HG02678 (cell line): ENCODE measurements around the gene DCC.
"Not testable (repeated sequence)": the region's sequence is repeated elsewhere in the genome, so short reads cannot be mapped to it uniquely, and the experiment has no call there.

Source experiments
- ATAC-seq: cut with Tn5 transposase; IDR thresholded peaks from one replicate; pipeline ENCODE4 v1.9.1; 2021; ENCODE audit warnings: mild to moderate bottlenecking, moderate library complexity; ENCODE audit not compliant: unreplicated experiment

DCC gene

DNA sequence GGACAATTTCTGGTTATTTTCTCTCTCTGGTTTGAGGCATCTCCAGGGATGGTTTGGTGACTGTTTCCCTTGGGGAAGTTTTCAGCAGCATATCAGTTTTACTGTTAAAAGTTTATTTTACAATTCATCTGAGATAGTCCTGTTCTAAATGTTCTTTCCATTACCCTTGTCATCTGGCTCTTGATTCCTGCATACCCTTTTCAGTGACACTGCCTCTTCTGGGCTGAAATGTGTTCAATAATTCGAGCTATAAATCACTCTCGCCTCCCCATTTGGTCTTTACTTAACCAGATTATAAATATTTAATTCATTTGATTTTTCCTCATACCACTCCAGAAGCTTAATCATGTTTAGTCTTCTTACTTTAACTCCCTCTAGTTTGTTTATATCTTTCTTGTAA is 9.5 kb downstream of the DCC start:
- no peak for ATAC-seq

DNA sequence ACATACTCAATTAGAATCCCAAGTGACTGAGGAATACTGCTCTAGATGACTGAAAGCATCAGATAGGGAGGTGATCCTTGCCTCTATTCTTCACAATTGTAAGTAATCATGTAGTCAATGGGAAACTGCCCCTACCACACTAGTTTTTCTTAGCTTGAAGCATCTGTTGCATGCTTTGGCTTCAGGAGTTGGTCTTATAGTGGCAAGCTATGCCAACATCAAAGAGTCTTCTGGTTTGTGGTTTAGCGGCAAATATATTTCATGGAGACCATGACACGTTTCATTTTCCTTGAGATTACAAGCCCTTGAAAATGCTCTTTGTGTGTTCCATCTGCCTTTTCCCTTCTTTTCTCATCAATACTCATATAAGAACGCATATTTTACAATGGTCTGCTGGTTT is 12.9 kb downstream of the DCC start:
- no peak for ATAC-seq

DNA sequence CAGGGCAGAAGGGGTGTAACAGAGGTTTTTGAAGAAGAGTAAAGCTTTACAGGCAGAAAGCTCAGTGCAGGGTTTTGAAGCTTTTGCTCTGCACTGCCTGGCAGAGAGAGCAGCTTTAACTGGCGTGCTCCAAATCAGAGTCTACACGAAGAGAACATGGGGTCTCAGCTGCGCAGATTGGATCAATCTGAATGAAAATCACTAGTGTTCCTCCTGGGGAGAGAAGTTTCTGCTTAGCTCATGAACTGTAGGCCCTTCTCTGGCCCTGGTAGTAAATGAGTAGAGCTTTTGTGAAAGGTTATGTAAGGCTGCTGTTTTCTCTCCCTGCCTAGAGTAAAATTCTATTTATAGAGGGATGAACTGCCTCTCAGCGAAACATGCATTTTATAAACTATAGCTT is 13.6 kb downstream of the DCC start:
- ATAC-seq: no peak

DNA sequence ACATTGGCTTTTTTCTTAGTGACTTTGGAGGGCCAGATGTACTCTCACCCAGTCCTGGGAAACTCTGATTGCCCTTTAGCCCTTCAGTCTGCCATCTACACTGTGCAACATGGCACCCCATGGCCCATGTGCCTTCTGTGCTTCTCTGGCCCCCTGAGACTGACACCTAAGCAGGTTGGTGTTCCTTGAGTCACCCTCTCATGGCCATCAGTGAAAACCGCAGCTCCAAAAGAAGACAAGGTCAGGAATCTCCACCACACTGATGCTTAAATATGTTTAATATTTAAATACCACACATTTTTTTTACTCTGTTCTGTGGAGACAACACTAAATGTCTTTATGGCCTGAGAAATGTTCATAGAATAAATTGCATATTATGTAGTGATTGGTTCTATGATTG is 23.9 kb downstream of the DCC start:
- ATAC-seq: no peak

DNA sequence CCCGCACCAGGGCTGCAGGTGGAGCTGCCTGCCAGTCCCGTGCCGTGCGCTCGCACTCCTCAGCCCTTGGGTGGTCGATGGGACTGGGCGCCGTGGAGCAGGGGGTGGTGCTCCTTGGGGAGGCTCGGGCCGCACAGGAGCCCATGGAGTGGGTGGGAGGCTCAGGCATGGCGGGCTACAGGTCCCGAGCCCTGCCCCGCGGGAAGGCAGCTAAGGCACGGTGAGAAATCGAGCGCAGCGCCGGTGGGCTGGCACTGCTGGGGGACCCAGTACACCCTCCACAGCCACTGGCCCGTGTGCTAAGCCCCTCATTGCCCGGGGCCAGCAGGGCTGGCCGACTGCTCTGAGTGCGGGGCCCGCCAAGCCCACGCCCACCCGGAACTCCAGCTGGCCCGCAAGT is 26.9 kb downstream of the DCC start:
- not testable (repeated sequence) for ATAC-seq

DNA sequence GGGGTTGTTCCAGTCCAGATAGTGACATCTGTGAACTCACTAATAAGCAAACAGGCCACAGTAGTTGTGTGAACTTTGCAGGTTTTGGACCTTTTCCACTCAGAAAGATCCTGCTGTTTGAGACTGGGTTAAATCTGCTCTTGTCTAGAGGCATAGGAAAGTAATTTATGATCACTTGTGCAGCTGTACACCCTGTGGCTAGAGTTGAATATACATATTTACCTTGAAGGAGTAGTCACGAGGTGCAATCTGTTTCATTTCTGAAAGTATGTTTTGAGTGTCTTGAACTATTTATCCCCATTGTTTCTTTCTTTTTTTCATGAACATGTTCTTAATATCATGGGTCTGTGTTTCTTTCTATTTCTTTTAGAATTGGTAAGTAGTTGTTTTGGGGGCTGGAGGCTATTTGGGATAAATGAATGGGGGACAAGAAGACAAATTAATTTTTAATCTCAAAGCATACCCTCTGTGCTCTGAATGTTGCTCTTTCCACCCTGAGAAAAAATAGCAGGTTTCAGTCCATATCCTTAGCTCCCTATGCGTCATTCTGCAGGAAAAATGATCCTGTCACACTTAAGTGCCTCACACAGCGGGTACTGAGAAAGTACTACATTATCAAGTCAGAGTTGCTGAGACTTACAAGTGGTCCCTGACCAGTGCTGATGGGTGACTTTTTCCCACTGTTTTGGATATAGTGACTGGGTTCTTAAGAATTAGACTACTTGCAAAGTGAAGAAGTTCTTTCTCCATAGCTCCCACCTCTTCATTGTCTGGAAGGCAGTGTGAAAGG is 28.2 kb downstream of the DCC start:
- ATAC-seq: no peak

DNA sequence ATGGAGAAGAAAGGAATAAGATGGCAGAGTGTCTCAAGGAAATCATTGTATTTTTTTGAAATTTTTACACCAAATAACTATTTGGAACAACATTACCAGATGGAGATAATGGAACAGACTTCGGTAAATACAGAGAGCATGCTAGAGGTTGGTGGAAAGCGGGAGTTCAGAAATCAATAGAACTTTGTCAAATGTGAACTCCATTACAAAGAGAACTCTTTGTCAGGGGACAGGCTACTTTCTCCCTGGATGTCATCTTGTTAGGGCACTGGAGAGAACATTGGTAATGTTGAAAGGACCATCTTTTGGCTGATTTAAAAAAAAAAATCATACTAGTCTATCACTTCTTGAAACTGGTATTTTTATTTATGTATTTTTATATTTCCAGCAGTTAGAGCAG is 30.8 kb downstream of the DCC start:
- no peak for ATAC-seq

DNA sequence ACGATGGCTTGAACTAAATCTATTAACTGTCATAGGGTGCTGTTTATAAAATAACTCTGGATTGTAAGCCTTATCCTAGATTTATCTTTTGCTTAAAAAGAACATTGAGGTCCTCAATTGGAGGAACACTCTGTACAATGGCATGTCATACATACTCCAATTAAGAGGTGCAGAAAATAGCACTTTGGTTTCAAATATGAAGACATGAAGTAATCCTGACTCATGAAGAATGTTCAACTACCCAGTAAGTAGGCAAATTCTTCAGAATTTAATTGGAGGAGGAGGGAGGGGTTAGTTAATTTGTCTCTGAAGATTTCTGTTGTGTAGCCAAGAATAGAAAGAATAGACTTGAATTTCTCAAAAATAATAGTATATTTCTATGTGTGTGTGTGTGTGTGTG is 36.1 kb downstream of the DCC start:
- ATAC-seq: no peak

DNA sequence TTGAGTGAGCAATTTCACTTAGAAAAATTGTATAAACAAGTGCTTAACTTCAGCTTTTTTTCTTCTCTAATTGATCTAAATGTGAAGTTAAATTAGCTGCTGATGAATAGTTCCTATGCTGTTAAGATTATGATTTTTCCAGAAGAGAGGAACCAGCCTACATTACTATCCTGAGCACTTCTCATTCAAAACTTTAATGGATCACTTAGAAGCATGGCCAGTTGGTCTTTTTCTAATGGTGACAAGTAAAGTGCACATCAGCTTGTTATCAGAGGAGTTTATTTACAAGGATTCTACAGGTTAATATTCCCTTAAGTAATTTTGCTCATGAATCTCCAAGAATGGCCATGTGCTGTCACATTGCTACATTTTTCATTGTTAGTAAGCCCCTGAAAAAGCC is 37.1 kb downstream of the DCC start:
- ATAC-seq: no peak

DNA sequence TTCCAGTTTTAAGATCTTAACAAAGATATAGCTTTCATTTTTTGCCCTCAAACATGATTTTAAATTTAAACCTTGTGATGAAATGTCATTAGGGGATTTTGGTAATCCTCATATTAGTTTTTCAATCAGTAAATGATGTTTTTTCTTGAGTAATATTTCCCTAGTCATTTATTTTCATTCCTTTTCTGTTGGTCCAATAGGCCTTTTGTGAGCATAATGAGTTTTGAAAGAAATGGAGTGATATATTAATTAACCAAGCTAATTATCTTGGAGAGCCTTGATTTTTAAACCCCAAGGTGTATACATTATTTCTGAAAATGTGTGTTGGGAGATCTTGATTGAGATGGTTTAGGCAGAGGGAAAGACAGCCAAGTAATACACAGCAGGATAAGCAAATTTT is 46.3 kb downstream of the DCC start:
- no peak for ATAC-seq

DNA sequence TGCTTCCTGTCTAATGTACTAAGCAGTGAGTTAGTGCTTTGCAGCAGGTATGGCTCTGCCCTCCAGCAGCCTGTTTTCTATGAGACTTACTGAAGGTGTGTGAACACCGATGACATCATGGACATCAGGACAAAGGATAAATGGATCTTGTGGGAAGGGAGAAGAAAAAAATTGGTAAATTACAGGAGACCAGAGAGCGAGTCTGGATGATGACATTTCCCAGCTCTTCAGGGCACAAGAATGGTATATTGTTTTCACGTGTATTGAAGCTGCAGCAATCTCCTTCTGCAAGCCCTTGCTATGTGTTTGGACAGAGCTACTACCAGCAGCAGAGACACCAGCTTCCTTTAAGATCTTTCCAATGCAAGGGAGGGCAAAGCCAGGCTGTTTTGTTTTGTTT is 47.2 kb downstream of the DCC start:
- ATAC-seq: no peak

DNA sequence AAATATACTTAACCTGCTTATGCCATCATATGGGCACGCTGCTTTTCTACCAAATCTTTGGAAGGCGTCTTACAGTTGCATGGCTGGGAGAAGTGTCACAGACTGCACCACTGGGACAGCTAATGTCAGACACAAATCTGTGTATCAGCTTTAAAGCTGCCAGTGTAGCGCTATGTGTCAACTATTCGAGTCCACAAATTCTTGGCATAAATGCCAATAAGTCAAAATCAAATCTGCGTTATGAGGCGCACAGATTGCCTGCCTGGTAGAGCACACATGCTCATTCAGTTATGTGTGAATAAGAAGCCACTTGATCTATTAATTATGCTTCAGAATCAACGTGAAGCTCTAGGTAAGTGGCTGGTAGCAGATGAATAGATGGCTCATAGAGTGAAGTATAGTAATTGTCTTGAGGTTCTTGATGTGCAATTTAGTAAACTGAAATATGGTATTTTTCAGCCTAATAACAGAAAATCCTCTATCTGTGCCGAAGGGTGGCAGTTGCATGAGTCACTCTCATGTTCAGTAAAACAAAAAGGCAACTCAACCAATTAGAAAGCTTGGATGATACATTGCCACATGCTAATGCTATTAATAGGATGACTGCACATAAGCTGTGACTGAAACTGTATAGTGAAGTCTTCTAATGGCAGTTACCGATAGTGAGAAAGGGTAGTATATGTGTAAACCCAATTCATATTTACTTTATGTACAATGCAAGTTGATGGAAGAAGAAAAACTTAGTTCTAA is 52.0 kb downstream of the DCC start:
- ATAC-seq: peak; percentile 36

DNA sequence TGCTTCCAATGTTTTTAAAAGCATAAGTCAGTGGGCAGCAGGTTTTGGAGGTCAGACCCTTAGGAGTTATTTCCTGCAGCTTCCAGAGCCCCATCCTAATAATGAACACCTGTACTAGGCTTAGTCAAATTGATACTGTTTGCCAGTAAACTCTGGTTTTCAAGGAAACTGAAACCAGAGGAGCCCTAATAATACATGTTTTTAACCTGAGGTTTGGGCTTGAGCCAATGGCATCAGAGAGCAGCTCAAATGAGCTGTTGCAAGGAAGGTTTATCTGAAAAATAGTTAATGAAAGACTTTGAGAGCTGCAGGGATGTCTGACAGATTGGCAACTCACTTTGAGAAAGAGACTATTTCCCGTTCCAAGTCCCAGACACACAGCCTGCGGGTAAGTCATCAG is 54.6 kb downstream of the DCC start:
- ATAC-seq: peak; percentile 49

DNA sequence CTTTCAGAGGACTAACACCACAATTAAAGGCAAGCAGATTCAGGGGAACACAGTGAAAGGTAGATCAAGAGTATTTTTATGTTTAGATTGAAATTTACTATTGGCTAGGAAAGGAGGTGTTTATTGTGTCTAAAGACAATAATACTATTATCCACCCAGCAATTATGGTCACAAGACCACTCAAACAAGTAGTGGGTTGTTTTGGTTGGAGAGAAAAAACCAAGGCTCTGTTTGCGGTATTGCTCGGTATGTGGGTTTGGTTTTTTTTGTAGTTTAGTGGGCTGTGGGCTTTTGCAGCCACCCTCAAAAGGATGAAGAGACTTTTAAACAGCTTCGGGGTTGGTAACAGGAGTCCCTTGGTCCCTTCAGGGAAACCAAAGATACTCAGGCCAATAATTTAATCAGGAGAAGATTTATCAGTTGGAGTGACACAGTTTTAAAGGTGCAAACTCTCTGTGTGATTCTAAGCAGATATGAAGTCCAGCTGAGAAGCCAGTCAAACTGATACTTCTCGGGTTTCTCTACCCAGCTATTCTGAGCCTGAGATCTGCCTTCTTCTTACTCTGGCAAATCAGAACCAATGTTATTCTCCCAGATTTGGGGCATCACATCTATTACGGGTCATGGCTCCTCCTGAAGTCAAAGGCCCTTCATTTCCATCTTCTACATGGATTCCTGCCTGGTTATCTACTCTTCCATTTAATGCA is 55.3 kb downstream of the DCC start:
- peak; percentile 60 for ATAC-seq

DNA sequence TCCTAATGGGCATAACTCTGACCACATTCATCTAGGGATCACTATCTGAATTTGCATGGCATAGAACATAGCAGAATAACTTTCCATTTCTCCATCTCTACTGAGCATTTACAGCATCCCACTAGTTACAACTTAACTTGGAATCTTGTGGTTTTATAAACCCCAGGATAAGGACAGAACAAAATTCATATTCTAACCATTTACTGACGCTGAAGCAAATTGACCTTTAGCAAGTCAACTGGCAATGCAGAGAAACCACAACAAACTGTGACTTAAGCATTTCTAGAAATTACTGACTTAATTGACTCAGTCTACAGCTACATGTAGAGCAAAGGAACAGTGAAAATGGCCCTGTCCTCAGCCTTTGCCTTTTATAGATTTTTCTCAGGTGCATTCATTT is 61.2 kb downstream of the DCC start:
- ATAC-seq: no peak

DNA sequence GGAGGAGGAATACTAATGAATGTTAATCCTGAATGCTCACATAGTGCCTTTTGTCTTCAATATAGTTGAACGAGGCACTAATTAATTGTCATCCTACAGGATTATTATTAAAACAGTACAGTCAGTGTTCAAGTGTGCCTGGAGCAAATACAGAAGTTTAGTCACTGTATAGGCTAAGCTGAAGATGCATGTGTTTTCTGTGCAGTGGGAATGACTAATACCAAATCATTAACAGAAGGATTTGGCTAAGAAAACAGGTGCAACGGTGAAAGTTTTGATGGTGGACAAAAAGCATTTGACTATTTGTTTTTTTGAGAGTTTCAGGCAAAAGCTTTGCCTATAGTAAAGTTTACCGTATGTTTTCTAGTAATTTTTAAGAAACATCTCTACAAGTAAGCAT is 62.8 kb downstream of the DCC start:
- ATAC-seq: no peak

DNA sequence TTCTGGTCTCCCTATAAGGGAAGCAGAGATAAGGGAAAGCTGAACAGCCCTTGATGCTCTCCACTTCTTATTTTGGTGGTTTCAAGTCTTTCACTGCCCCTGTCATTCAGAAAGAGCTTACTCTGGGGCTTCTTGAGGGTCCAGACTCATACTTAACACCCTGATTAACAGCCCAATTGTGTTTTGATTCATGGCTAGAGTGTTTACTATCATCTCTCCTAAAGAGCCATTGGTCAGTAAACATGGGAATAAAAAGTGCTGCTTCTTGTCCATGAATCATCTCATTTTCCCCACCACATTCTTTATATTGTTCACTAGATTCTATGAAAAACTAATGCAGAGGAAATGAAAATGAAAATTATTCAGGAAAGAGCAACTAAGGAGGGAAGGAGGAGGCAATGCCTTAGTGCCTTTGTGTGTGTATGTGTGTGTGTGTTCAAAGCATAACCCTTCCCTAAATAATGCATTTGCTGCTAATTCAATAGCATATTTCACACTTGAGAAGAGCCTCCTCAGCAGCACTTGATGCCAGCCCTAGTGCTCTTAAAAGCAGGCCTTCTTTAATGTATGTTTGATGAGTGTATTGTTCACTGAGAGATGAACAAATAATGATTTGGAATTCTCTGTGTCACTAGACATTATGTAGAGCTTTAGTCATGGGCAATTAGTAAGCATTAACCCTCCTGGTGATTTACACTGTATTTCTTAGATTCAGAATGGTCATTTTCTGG is 63.5 kb downstream of the DCC start:
- no peak for ATAC-seq

DNA sequence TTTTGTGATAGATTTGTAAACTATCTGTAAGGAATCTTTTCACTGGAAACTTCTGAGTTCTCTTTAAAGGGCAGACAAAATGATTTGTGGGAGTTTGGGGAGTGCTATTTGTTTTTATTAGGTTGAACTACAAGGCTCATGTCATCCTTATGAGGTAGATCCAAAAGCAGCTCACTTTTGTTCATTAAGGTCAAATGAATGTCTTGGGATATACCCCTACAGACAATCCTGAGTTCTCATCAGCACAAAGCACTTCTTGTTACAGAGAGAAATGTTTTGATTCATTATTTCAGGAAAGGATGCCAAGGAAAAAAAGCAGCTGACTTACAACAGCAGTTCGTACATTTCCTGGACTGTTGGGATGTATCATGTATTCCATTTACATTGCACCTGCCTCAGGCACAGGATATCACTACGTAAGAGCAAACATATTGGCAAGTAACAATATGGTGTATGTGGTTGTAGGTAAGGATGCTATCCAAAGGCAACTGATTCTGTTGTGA is 68.9 kb downstream of the DCC start:
- ATAC-seq: no peak

DNA sequence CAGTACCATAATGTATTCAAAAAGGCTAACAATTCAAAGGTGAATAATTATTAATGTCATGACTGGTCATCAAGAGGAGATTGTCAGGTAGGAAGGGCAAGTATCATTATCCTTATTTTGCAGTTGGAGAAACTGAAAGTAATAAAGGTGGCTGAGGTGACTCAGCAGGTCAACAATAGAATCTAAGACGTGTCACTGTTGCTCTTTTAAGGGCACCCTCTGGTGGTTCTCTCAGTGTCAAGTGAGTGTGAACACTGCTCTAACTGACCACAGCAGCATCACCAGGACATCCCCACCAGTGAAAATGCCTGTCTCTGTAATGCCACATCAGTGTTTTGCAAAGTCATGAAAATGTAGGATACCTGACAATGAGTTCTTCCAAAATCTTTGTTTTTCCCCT is 69.7 kb downstream of the DCC start:
- ATAC-seq: peak; percentile 92

DNA sequence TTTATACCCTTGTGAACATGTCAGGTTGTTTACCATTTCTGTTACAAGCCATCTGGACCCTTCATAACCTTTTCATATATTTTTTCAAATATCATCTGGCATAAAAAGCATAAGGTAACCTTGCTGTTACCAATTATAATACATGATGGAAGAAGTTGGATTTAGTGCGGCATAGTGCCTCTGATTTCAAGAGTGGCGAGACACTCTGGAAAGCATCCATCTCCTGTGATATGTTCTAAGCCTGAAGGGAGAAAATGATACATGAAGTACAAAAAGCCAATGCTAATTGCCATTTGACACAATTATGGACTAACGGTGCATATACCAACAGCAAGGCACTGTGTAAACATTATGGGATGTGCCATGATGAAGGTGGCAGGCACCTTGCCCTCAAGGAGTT is 75.1 kb downstream of the DCC start:
- no peak for ATAC-seq

DNA sequence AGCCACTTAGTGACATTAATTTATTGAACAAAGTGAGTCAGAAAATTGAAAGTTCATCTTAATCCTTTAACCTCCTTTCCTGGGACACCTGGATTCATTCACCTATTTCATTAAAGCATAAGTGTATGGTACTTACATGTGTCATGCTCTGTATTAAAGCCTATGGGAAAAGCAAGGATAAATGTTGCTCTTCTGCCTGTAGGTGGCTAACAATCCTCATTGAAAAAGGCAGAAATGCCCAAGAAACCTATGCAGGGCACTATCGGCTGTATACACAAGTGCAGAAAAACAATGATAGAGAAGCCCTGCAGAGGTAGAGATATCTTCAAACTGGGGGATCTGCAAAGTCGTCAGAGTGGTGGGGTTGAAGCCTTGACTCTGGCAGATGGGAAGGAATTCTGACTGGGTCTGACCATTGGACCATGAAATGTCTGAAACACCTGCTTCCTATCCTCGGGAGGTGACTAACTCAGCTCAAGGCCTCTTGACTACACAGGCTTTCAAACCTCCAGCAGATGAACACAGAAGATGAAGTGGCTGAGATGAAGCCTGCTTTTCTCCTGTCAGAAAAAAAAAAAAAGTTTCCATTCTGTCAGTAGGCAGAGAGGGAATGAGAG is 83.1 kb downstream of the DCC start:
- no peak for ATAC-seq
